OCI-LY3 (cell line): ENCODE results near the gene ZNF593OS.

Experiments
- H2AFZ ChIP-seq: fragments of 200-600, 300-600 bp; shearing (Covaris generic); 2 replicates; pipeline ENCODE4 v1.6.0; 2014; ENCODE audit warnings: antibody characterized with exemption, low read depth, low read length
- H3K27ac ChIP-seq: fragments of 200-600, 300-600 bp; sonication (generic); 2 replicates; pipeline ENCODE4 v1.5.1; 2014; ENCODE audit warnings: mild to moderate bottlenecking, low read length, moderate library complexity, mixed read lengths
- H3K27me3 ChIP-seq: fragments of 200-600, 300-600 bp; sonication (generic); 2 replicates; pipeline ENCODE4 v1.6.1; 2014; ENCODE audit warnings: low read depth, low read length, mixed read lengths
- H3K36me3 ChIP-seq: fragments of 200-600, 300-600 bp; sonication (generic); replicated peaks from 2 replicates; pipeline ENCODE3; 2014; ENCODE audit warnings: low read depth, low read length, mixed read lengths
- H3K4me1 ChIP-seq: fragments of 300-600, 200-600 bp; sonication (generic); 2 replicates; pipeline ENCODE4 v1.6.1; 2014; ENCODE audit warnings: low read length, mixed read lengths
- H3K4me2 ChIP-seq: fragments of 200-600, 300-600 bp; sonication (generic); 2 replicates; pipeline ENCODE4 v1.6.1; 2014; ENCODE audit warnings: low read length, mixed read lengths
- H3K4me3 ChIP-seq: fragments of 300-600, 200-600 bp; sonication (generic); 2 replicates; pipeline ENCODE4 v1.5.1; 2014; ENCODE audit warnings: antibody characterized with exemption, mild to moderate bottlenecking, low read length, moderate library complexity
- H3K79me2 ChIP-seq: fragments of 300-600, 200-600 bp; shearing (Covaris generic); 2 replicates; pipeline ENCODE4 v1.6.1; 2014; ENCODE audit warnings: mild to moderate bottlenecking, low read length, mixed read lengths
- H3K9ac ChIP-seq: fragments of 300-600, 200-600 bp; shearing (Covaris generic); 2 replicates; pipeline ENCODE4 v1.6.0; 2014; ENCODE audit warnings: mild to moderate bottlenecking, low read length, moderate library complexity
- H3K9me3 ChIP-seq: fragments of 200-600, 300-600 bp; shearing (Covaris generic); 2 replicates; pipeline ENCODE4 v1.6.1; 2014; ENCODE audit warnings: low read length, mixed read lengths; ENCODE audit not compliant: insufficient read depth
- H4K20me1 ChIP-seq: fragments of 200-600, 300-600 bp; sonication (generic); 2 replicates; pipeline ENCODE4 v1.6.1; 2016; ENCODE audit warnings: low read length, mixed read lengths; ENCODE audit not compliant: insufficient read depth
- CTCF ChIP-seq: fragments of 200-600, 300-600 bp; sonication (generic); IDR thresholded peaks from 2 replicates; pipeline ENCODE4 v1.5.1; 2014; ENCODE audit warnings: antibody characterized with exemption, low read length, low read depth
- EZH2phosphoT487 ChIP-seq: fragments of 200-600 bp; shearing (Covaris generic); IDR thresholded peaks from 2 replicates; pipeline ENCODE4 v1.6.1; 2018; ENCODE audit warnings: antibody characterized with exemption, mixed run types, low read depth

ZNF593OS gene

GRCh38 chr1:26164861-26165842 is 6.5 kb downstream of the ZNF593OS start:
- Histone ChIP-seq H3K9ac (peak overlapping the region; percentile 72; the same call in 1 of the 2 replicates), H3K4me3 (peak overlapping the region; percentile 85), H3K4me2 (peak overlapping the region; percentile 91), H3K79me2 (peaks cover 4% of the 10 kb centered on the region), H3K9me3 (no peaks in the 10 kb centered on the region), H3K36me3 (no peaks in the 10 kb centered on the region), H3K4me1 (peaks cover 15% of the 10 kb centered on the region), H2AFZ (peak overlapping the region; percentile 97), H3K27me3 (no peaks in the 10 kb centered on the region), H3K27ac (no peak overlapping the region), H4K20me1 (no peaks in the 10 kb centered on the region)
- TF ChIP-seq EZH2phosphoT487, result no peak
- no peak for TF ChIP-seq CTCF

GRCh38 chr1:26164036-26164860 is 7.4 kb downstream of the ZNF593OS start:
- Histone ChIP-seq H4K20me1 (no peaks in the 10 kb centered on the region), H3K27ac (no peak overlapping the region), H3K4me2 (peak overlapping the region; percentile 91), H2AFZ (peak overlapping the region; percentile 97), H3K36me3 (no peaks in the 10 kb centered on the region), H3K4me1 (peaks cover 12% of the 10 kb centered on the region), H3K79me2 (no peaks in the 10 kb centered on the region), H3K4me3 (peak overlapping the region; percentile 85), H3K27me3 (no peaks in the 10 kb centered on the region), H3K9me3 (no peaks in the 10 kb centered on the region), H3K9ac (peak overlapping the region; percentile 72)
- TF ChIP-seq EZH2phosphoT487 (no peak), CTCF (peak; percentile 49)

GRCh38 chr1:26163684-26164035 is 8.0 kb downstream of the ZNF593OS start:
- peak overlapping the region; percentile 97 for H2AFZ ChIP-seq
- peak overlapping the region; percentile 91 for H3K4me2 ChIP-seq
- peak overlapping the region; percentile 85 for H3K4me3 ChIP-seq
- H3K27ac ChIP-seq, result no peak overlapping the region
- H3K36me3 ChIP-seq, result no peaks in the 10 kb centered on the region
- H3K9ac ChIP-seq, result peak overlapping the region; percentile 72
- H3K79me2 ChIP-seq, result no peaks in the 10 kb centered on the region
- no peak for TF ChIP-seq EZH2phosphoT487
- no peak for TF ChIP-seq CTCF
- H3K9me3 ChIP-seq, result no peaks in the 10 kb centered on the region
- H3K27me3 ChIP-seq, result no peaks in the 10 kb centered on the region
- H4K20me1 ChIP-seq, result no peaks in the 10 kb centered on the region
- peaks cover 11% of the 10 kb centered on the region for H3K4me1 ChIP-seq

- Histone ChIP-seq H4K20me1 (no peaks in the 10 kb centered on the region), H3K4me1 (peaks cover 11% of the 10 kb centered on the region), H3K4me2 (no peak overlapping the region), H3K9ac (no peak overlapping the region), H2AFZ (no peak overlapping the region), H3K79me2 (no peaks in the 10 kb centered on the region), H3K9me3 (no peaks in the 10 kb centered on the region), H3K4me3 (no peak overlapping the region), H3K27ac (no peak overlapping the region), H3K36me3 (no peaks in the 10 kb centered on the region), H3K27me3 (no peaks in the 10 kb centered on the region)
- TF ChIP-seq EZH2phosphoT487, result no peak
- no peak for TF ChIP-seq CTCF
These were observed 9.4 kb downstream of the ZNF593OS start for GRCh38 chr1:26162220-26162709.
